GM19238 (cell line): Measurements from ENCODE around the gene GORASP1.

Experiments
- DNase-seq: peaks from one replicate; pipeline ENCODE4 v3.0.0; 2011; ENCODE audit warnings: low spot score; ENCODE audit not compliant: insufficient read length

The GORASP1 gene

GRCh38 chr3:39102504-39103323 lies 4.7 kb downstream of the GORASP1 start:
- no peak for DNase-seq

DNA sequence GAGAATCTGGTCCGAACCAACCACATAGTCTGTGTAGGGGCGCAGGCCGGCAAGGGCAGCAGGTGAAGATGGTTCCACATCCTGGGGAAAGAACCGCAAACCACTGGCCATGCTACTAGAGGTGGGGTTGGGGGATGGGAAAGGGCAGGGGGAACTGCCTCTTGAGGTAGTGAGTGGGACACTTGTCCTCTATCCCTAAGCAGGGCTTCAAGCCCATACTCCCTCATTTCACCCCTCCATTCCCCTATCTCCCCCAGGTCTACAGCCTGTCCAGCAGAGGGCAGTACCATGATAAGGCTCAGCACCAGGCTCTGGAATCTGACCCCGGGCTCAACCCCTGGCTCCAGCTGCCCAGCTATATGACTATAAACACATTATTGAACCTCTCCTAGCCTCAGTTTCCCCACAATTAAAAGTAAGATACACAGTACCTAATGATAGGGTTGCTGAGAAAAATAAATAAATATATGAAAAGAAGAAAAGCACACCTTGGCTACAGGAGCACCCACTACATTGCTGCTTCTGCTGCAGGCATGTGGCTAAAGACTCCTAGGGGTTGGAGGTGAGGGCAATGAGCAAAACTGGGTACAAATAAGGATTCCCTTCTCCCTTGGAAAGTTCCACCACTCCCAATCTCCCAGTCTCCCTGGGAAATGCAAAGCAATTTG lies 6.3 kb downstream of the GORASP1 start:
- peak; percentile 73 for DNase-seq

DNA sequence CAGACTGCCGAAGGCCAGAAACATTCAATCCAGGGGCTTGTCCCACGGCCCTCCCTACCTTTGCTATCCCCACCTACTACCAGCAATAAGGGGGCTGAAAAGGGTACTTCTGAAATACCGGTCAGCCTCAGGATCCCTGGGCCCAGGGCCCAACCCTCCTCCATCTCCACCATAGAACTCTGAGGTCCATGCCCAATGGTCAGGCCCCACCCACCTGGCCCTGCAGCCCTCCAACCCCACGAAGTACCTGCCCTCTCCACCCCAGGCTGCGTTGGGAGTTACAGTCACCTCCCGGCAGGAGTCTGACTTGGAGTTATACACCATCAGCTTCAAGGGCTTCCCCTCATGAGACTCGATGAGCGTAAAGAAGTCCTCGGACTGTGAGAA lies 6.9 kb downstream of the GORASP1 start:
- no peak for DNase-seq

DNA sequence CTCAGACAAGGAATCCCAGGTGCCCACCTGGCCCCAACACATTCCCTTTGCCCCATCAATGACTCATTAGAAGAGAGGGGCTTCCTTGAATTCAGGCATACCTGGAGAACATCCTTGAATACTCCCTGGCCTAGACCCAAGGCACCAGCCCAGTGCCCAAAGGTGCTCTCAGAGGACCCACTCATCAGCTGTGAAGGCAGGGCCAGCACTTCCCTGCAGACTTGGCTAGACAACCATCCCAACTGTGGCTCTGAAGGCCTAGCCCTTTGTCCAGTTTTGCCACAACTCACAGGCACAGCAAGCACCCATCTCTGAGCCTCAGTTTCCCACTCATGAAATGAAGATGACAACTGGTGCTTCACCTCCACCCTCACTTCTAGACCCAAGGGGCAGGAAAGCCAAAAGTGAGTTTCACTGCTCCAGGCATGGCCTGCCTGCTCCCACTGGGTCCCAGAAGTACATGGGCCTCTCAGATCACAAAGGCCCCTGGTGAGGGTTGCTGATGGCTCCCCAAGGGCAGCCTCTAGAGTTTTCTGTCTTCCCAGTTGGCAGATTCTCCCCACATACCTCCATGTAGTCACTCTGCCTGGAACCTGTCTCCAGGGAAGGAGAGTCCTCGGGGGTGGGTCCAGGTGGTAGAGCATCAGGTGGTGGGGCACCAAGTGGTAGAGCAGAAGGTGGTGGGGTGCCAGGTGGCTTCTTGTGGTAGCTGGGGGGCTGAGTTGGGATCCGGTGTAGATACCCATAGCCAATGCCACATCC lies 7.5 kb downstream of the GORASP1 start:
- DNase-seq, result no peak

GRCh38 chr3:39099242-39099641 lies 8.2 kb downstream of the GORASP1 start:
- no peak for DNase-seq

GRCh38 chr3:39098473-39099000 lies 8.9 kb downstream of the GORASP1 start:
- no peak for DNase-seq

GRCh38 chr3:39097716-39098472 lies 9.5 kb downstream of the GORASP1 start:
- no peak for DNase-seq

GRCh38 chr3:39096775-39097174 lies 10.7 kb downstream of the GORASP1 start:
- DNase-seq, result no peak

DNA sequence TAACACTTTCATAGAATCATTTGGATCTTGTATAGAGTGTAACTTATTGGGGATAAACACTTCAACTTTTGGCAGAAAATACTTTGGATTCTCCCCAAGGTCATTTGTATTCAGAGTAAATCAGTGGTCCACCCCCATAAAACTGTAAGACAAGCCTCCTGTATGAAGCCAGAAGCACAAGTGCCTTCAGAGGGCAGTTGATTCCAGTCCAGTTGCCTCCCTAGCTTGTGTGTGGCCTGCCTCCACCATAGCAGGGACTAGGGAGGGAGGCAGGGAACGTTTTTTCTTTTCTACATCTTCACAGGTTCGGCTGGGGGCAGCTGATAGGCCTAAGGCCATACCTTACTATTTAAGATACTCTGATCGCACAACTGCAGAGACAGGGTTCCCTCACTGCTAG lies 11.6 kb downstream of the GORASP1 start:
- DNase-seq, result no peak

DNA sequence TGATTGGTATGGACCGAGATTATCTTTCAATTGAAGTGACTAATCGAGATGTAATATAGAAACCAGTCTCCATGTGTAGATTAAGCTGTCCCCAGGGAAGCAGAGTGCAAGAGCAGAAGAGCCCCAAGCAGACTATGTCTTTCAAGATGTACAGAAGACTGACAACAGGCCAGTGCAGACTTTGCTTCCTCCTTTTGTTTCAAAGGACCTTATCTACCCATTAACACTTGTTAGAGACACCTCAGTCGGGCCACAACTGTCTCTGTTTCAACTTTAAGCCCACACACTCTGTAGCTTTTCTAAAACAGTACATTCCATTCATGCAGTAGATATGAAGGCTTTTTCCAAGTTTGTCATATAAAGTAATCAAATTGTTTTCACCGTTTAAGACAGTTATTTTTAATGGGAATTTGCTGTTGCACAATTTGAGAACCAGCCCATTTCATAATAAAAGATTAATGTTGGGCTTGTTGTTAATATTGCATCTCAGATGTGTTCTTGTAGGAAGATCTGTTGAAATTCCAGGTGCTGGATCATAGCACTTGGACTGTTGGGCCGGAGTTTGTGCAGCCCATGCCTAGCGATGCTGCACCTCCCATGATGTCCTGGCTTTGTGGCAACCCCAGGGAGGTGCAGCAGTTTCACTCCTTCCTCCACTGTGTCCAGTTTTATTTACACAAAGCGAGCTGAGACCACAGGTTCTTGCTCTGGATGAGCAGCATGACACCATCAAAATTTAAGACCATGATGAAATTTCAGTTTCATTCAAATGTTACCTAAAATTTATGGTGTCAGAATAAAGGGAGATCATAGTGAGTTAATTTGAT lies 12.4 kb downstream of the GORASP1 start:
- DNase-seq, result no peak

- no peak for DNase-seq
These were observed 16.5 kb downstream of the GORASP1 start for GRCh38 chr3:39090922-39091321.

DNA sequence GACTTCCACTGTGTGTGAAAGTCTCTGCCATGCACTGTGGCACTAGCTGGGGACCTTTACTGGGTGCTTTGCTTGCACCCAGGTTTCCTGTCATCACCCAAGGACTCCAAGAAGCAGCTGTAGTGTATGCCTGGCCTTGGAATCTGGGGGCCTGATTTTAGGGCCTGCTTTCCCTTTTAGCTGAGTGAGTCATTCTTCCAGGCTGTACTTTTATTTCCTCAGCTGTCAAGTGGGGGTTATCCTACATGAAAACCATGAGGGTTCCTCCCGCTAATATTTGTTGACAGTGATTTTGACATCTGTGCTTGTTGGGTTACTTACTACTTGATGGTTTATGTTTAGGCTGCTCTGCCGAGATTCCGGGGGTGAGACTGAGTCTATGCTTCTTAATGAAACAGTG lies 18.5 kb downstream of the GORASP1 start:
- no peak for DNase-seq

- no peak for DNase-seq
These were observed 19.0 kb downstream of the GORASP1 start for GRCh38 chr3:39088456-39088855.

GRCh38 chr3:39086144-39086543 lies 21.3 kb downstream of the GORASP1 start:
- no peak for DNase-seq

- no peak for DNase-seq
These were observed 24.6 kb downstream of the GORASP1 start for GRCh38 chr3:39082666-39083313.

GRCh38 chr3:39080026-39080425 lies 27.4 kb downstream of the GORASP1 start:
- DNase-seq, result no peak

DNA sequence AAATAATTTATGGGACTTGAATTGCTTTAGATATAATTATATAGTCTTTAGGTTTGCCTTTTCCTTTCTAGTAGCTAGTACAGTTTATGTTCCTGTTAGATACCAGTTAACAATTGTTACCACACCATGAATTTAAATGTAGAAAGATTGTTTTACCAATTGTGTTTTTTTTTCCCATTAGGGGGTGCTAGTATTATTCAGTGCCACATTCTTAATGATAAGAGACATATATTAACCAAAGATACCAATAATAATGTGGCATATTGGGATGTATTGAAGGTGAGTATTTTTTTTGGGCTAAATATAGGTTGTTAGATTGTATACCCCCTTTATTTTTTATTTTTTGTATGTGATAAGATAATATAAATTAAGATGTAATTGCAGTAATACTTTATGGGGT lies 27.9 kb downstream of the GORASP1 start:
- DNase-seq, result no peak

DNA sequence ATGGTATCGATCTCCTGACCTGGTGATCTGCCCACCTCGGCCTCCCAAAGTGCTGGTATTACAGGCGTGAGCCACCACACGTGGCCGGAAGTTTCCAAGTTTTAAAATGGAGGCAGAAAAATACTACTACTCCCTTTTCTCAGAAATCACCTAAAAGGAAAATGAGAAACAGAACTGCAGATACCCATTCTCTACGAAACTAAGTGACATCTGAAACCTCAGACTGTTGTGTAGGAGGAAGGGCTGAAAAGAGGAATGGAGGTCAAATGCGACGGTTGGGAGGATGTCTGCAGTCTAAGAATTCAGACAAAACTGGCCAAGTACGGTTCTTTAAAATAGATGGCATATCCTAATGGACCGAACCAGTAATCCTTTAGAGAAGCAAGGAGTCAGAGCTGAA lies 31.5 kb downstream of the GORASP1 start:
- no peak for DNase-seq

GRCh38 chr3:39068556-39068955 lies 38.9 kb downstream of the GORASP1 start:
- no peak for DNase-seq

GRCh38 chr3:39067286-39067685 lies 40.1 kb downstream of the GORASP1 start:
- no peak for DNase-seq
